ENCODE measurements around the gene HMCES. TPM values are rescaled to one million over a fixed set of nuclear protein-coding genes. Genes with fewer than 3 reads are reported as not detected.

HMCES gene
- total and polyA plus RNA-seq, 2 of the 13 experiments (the other 11 are each of a cell fraction or from before 2014, with no cell fraction given): 16.1 to 37.5 TPM

DNA sequence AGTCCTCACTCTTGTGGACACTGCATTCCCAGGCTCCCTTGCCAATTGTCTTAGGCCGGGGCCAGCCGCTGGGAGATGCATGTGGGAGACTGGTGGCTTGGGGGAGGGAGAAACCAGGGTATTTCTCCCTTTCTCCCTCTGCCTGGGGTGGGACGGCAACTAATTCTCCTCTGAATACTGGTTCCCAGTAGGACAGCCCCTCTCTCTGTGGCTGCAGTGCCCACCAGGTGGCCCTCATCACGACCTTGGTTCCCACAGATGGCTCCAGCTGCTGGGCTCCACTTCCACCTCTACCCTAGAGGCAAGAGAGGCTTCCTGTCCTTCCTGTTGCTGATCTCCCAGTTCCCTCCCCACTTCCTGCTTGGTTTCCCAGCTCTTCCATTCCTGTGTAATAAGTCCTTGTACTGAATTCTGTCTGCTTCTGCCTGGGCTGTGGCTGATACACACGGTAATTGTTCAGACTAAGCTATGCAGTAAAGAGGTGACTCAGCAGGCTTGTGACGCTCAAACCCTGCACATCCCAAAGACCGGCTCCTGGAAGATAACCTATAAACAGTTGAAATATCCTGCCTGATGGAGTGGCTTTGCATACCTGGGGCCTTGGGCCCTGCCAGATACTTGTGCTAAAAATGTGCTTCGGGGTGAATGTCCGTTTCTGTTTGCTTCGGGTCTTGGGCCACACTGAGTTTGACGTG is 49.6 kb upstream of the HMCES start (continued):
- TF ChIP-seq ZNF607 (CRISPR knock-in tag; IDR thresholded peaks at IDR 0.05; ENCODE audit: borderline replicate concordance): no peak
- TF ChIP-seq ZNF382 (CRISPR knock-in tag; IDR thresholded peaks at IDR 0.05; ENCODE audit: borderline replicate concordance): no peak
- 0 out of 2 replicates have a peak, but pooled peaks have one; percentile 67 for TF ChIP-seq WIZ (CRISPR knock-in tag; IDR thresholded peaks at IDR 0.05)
- TF ChIP-seq ZBTB8A (CRISPR knock-in tag; IDR thresholded peaks at IDR 0.05; ENCODE audit: borderline replicate concordance, low read depth): no peak
- no peak for TF ChIP-seq JUND (CRISPR knock-in tag; IDR thresholded peaks at IDR 0.05)
- TF ChIP-seq ZNF652 (CRISPR knock-in tag; IDR thresholded peaks at IDR 0.05; ENCODE audit: borderline replicate concordance, low read depth): no peak
- TF ChIP-seq ELF3 (CRISPR knock-in tag; IDR thresholded peaks at IDR 0.05): peak; percentile 60
- peak; percentile 18; the same call in 1 of the 2 replicates for TF ChIP-seq MAFF (IDR thresholded peaks at IDR 0.05; ENCODE audit: low read depth, low read length)
- TF ChIP-seq FOXC1 (CRISPR knock-in tag; IDR thresholded peaks at IDR 0.05; ENCODE audit: borderline replicate concordance): no peak
- no peak for TF ChIP-seq TEAD2 (CRISPR knock-in tag; IDR thresholded peaks at IDR 0.05)
- TF ChIP-seq ZNF251 (CRISPR knock-in tag; IDR thresholded peaks at IDR 0.05): no peak
- TF ChIP-seq CHD4 (IDR thresholded peaks at IDR 0.05; ENCODE audit: borderline replicate concordance, low read length): no peak
- TF ChIP-seq KLF12 (CRISPR knock-in tag; IDR thresholded peaks at IDR 0.05; ENCODE audit: borderline replicate concordance): no peak
- peak; percentile 20; the same call in 1 of the 2 replicates for TF ChIP-seq TAF1 (CRISPR knock-in tag; IDR thresholded peaks at IDR 0.05)
- TF ChIP-seq MED1 (CRISPR knock-in tag; IDR thresholded peaks at IDR 0.05): peak; percentile 36; the same call in 1 of the 2 replicates
- no peak for TF ChIP-seq BCL3 (CRISPR knock-in tag; IDR thresholded peaks at IDR 0.05)
- TF ChIP-seq ZMAT5 (CRISPR knock-in tag; IDR thresholded peaks at IDR 0.05; ENCODE audit: borderline replicate concordance, low read depth): no peak
- no peak for TF ChIP-seq MATR3 (CRISPR knock-in tag; IDR thresholded peaks at IDR 0.05)
- peak; percentile 43; the same call in 1 of the 2 replicates for TF ChIP-seq CBFB (CRISPR knock-in tag; IDR thresholded peaks at IDR 0.05)
- TF ChIP-seq ZNF124 (CRISPR knock-in tag; IDR thresholded peaks at IDR 0.05): no peak
- TF ChIP-seq RXRA (CRISPR knock-in tag; IDR thresholded peaks at IDR 0.05): no peak
- TF ChIP-seq SP1 (IDR thresholded peaks at IDR 0.05): no peak
- no peak; the same call in 1 of the 2 replicates for TF ChIP-seq SP1 (CRISPR knock-in tag; IDR thresholded peaks at IDR 0.05)
- no peak for TF ChIP-seq HOXA7 (CRISPR knock-in tag; IDR thresholded peaks at IDR 0.05)
- no peak for TF ChIP-seq ZNF292 (CRISPR knock-in tag; IDR thresholded peaks at IDR 0.05; ENCODE audit: borderline replicate concordance, low read depth)
- peak; percentile 42; the same call in 1 of the 2 replicates for TF ChIP-seq POLR2G (IDR thresholded peaks at IDR 0.05; ENCODE audit: low read depth, low read length)
- TF ChIP-seq, protein P1, sequence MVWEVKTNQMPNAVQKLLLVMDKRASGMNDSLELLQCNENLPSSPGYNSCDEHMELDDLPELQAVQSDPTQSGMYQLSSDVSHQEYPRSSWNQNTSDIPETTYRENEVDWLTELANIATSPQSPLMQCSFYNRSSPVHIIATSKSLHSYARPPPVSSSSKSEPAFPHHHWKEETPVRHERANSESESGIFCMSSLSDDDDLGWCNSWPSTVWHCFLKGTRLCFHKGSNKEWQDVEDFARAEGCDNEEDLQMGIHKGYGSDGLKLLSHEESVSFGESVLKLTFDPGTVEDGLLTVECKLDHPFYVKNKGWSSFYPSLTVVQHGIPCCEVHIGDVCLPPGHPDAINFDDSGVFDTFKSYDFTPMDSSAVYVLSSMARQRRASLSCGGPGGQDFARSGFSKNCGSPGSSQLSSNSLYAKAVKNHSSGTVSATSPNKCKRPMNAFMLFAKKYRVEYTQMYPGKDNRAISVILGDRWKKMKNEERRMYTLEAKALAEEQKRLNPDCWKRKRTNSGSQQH (CRISPR knock-in tag; IDR thresholded peaks at IDR 0.05; ENCODE audit: low read depth): no peak
- peak; percentile 14; the same call in 1 of the 2 replicates for TF ChIP-seq NFE2 (CRISPR knock-in tag; IDR thresholded peaks at IDR 0.05)
